ENCODE data around the gene HAVCR1.

DNA sequence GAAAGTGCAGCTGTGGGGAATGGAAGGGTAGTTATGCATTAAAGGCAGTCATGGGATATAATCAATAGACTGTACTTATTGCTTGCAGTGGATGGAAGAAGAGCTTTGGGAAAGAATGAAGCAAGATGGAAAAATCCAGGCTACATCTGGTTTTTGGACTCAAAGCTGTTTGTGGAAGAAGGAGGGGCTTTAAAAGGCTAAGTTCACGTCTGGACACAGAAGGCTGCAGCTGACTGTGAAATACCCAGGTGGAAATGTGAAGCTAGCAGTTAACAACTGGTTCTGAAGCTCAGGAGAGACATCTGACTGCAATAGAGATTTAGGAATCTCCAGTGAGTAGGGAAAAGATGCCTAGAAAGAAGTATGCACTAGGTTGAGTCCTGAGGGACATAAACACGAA lies 52.7 kb downstream of the HAVCR1 start:
- no peak for TF ChIP-seq CTCF (IDR thresholded peaks at IDR 0.05)
- TF ChIP-seq POLR2A (IDR thresholded peaks at IDR 0.05), result no peak
